Measurements from ENCODE around the gene NT5C3B. TPM values are rescaled to one million over a fixed set of nuclear protein-coding genes. Genes with fewer than 3 reads are reported as not detected.
"Not testable (repeated sequence)": the region's sequence is repeated elsewhere in the genome, so short reads cannot be mapped to it uniquely, and the experiment has no call there.

NT5C3B gene
- polyA plus RNA-seq, 1 donor from 2014 or later, result 272 TPM

DNA sequence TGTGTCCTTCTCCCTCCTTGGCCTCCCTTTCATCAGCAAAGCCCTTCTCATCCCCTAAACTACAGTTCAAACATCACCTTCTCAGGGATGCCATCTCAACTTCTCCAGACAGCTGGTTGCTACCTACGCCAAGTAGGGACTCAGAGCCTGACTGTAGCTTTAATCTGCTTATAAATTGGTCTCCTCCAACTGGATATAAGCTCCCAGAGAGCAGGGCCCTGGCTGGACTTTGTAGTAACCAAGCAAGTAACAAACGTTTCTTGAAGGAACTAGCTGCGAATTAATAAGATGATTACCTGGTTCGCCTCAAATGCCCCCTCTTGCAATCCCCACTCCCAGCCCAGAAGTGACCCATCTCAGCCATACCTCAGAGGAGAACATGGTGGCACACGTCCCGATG is 46.7 kb upstream of the NT5C3B start:
- no peaks in the 10 kb centered on the region for H3K9me2 ChIP-seq (ENCODE audit: insufficient read depth, low read length)
- no peak overlapping the region for H2AFZ ChIP-seq (ENCODE audit: low read depth, low read length)
- H3K27ac ChIP-seq (ENCODE audit: low read length), result no peak overlapping the region
- H3K9ac ChIP-seq (ENCODE audit: low read length), result no peak overlapping the region
- no peaks in the 10 kb centered on the region for H4K20me1 ChIP-seq (ENCODE audit: insufficient read depth)
- H3K4me3 ChIP-seq (ENCODE audit: low read length), result no peak overlapping the region
- no peaks in the 10 kb centered on the region for H3K79me2 ChIP-seq (replicated peaks; ENCODE audit: insufficient read depth, low read length)
- H3K27me3 ChIP-seq (ENCODE audit: insufficient read depth, low read depth, low read length), result no peaks in the 10 kb centered on the region
- no peaks in the 10 kb centered on the region for H3F3A ChIP-seq (ENCODE audit: insufficient read depth, low read length, poor library complexity, severe bottlenecking)
- H3K4me2 ChIP-seq (ENCODE audit: low read length), result no peak overlapping the region
- no peaks in the 10 kb centered on the region for H3K9me3 ChIP-seq (ENCODE audit: low read length)
- no peak for TF ChIP-seq RAD21 (conservative IDR thresholded peaks at IDR 0.05)
- peaks cover 10% of the 10 kb centered on the region for H3K36me3 ChIP-seq (ENCODE audit: insufficient read depth, low read length)

GRCh38 chr17:41880130-41880529 is 44.1 kb upstream of the NT5C3B start:
- Histone ChIP-seq H3K9me2 (ENCODE audit: insufficient read depth, low read length) (no peaks in the 10 kb centered on the region), H4K20me1 (ENCODE audit: insufficient read depth) (no peaks in the 10 kb centered on the region), H3K4me2 (ENCODE audit: low read length) (no peak overlapping the region), H3K9ac (ENCODE audit: low read length) (no peak overlapping the region), H3K27ac (ENCODE audit: low read length) (no peak overlapping the region), H2AFZ (ENCODE audit: low read depth, low read length) (no peak overlapping the region), H3K27me3 (ENCODE audit: insufficient read depth, low read depth, low read length) (no peaks in the 10 kb centered on the region), H3F3A (ENCODE audit: insufficient read depth, low read length, poor library complexity, severe bottlenecking) (no peaks in the 10 kb centered on the region), H3K4me3 (ENCODE audit: low read length) (no peak overlapping the region), H3K79me2 (replicated peaks; ENCODE audit: insufficient read depth, low read length) (no peaks in the 10 kb centered on the region), H3K36me3 (ENCODE audit: insufficient read depth, low read length) (peaks cover 10% of the 10 kb centered on the region), H3K9me3 (ENCODE audit: low read length) (no peaks in the 10 kb centered on the region)
- TF ChIP-seq POLR2AphosphoS5 (IDR thresholded peaks at IDR 0.05) (no peak), SMC3 (conservative IDR thresholded peaks at IDR 0.05; ENCODE audit: poor library complexity) (no peak), RAD21 (conservative IDR thresholded peaks at IDR 0.05) (no peak), TAF1 (IDR thresholded peaks at IDR 0.05; ENCODE audit: low read depth) (no peak), EP300 (conservative IDR thresholded peaks at IDR 0.05; ENCODE audit: poor library complexity, severe bottlenecking) (no peak), EZH2 (IDR thresholded peaks at IDR 0.05; ENCODE audit: borderline replicate concordance, insufficient read depth, low read length, poor library complexity, severe bottlenecking) (no peak), MXI1 (conservative IDR thresholded peaks at IDR 0.05; ENCODE audit: poor library complexity, severe bottlenecking) (no peak)
- TF ChIP-seq, protein P1, sequence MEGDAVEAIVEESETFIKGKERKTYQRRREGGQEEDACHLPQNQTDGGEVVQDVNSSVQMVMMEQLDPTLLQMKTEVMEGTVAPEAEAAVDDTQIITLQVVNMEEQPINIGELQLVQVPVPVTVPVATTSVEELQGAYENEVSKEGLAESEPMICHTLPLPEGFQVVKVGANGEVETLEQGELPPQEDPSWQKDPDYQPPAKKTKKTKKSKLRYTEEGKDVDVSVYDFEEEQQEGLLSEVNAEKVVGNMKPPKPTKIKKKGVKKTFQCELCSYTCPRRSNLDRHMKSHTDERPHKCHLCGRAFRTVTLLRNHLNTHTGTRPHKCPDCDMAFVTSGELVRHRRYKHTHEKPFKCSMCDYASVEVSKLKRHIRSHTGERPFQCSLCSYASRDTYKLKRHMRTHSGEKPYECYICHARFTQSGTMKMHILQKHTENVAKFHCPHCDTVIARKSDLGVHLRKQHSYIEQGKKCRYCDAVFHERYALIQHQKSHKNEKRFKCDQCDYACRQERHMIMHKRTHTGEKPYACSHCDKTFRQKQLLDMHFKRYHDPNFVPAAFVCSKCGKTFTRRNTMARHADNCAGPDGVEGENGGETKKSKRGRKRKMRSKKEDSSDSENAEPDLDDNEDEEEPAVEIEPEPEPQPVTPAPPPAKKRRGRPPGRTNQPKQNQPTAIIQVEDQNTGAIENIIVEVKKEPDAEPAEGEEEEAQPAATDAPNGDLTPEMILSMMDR (IDR thresholded peaks at IDR 0.05; ENCODE audit: poor library complexity, severe bottlenecking), result no peak
- TF ChIP-seq, protein P2, sequence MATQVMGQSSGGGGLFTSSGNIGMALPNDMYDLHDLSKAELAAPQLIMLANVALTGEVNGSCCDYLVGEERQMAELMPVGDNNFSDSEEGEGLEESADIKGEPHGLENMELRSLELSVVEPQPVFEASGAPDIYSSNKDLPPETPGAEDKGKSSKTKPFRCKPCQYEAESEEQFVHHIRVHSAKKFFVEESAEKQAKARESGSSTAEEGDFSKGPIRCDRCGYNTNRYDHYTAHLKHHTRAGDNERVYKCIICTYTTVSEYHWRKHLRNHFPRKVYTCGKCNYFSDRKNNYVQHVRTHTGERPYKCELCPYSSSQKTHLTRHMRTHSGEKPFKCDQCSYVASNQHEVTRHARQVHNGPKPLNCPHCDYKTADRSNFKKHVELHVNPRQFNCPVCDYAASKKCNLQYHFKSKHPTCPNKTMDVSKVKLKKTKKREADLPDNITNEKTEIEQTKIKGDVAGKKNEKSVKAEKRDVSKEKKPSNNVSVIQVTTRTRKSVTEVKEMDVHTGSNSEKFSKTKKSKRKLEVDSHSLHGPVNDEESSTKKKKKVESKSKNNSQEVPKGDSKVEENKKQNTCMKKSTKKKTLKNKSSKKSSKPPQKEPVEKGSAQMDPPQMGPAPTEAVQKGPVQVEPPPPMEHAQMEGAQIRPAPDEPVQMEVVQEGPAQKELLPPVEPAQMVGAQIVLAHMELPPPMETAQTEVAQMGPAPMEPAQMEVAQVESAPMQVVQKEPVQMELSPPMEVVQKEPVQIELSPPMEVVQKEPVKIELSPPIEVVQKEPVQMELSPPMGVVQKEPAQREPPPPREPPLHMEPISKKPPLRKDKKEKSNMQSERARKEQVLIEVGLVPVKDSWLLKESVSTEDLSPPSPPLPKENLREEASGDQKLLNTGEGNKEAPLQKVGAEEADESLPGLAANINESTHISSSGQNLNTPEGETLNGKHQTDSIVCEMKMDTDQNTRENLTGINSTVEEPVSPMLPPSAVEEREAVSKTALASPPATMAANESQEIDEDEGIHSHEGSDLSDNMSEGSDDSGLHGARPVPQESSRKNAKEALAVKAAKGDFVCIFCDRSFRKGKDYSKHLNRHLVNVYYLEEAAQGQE (IDR thresholded peaks at IDR 0.05; ENCODE audit: borderline replicate concordance), result no peak

DNA sequence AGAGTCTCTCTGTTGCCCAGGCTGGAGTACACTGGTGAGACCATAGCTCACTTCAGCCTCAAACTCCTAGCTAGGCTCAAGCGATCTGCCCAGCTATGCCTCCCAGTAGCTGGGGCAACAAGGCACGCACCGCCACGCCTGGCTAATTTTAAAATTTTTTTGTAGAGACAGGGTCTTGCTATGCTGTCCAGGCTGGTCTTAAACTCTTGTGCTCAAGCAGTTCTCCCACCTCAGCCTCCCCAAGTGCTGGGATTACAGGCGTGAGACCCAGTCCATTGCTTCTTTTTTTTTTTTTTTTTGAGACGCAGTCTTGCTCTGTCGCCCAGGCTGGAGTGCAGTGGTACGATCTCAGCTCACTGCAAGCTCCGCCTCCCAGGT is 38.2 kb upstream of the NT5C3B start:
- H3K4me2 ChIP-seq (ENCODE audit: low read length); H3K79me2 ChIP-seq (replicated peaks; ENCODE audit: insufficient read depth, low read length); H3K9ac ChIP-seq (ENCODE audit: low read length); H4K20me1 ChIP-seq (ENCODE audit: insufficient read depth); H3K27ac ChIP-seq (ENCODE audit: low read length); H3K27me3 ChIP-seq (ENCODE audit: insufficient read depth, low read depth, low read length); H3K4me3 ChIP-seq (ENCODE audit: low read length); H2AFZ ChIP-seq (ENCODE audit: low read depth, low read length); H3K9me2 ChIP-seq (ENCODE audit: insufficient read depth, low read length); H3K36me3 ChIP-seq (ENCODE audit: insufficient read depth, low read length); H3F3A ChIP-seq (ENCODE audit: insufficient read depth, low read length, poor library complexity, severe bottlenecking); H3K9me3 ChIP-seq (ENCODE audit: low read length): not testable (repeated sequence)

All from neural cell (in vitro differentiated cells).